Natural killer cell (primary cell): ENCODE data around the gene BLM. TPM values are rescaled to one million over a fixed set of nuclear protein-coding genes. Genes with fewer than 3 reads are reported as not detected.

Experiments used
- ATAC-seq, 3 donors: fragments of 150-1000 bp in 2 of 3; fragments of 200-7000 bp in 1 of 3; cut with Tn5 transposase; 1 replicate in 1 of 3; 2 replicates in 2 of 3; pipeline ENCODE4 v1.10.0; 2021; ENCODE audit warnings: mild to moderate bottlenecking in 2 of 3, moderate library complexity in 2 of 3
- DNase-seq, 2 donors: peaks; one replicate each; pipeline versions ENCODE4 v3.0.0 to v3.0.0-alpha.2; 2013 to 2021; ENCODE audit warnings: mixed read lengths in 1 of 2
- H3K27ac ChIP-seq: one replicate; pipeline ENCODE4 v1.5.1; 2013; ENCODE audit warnings: mild to moderate bottlenecking, low read length
- H3K27me3 ChIP-seq: one replicate; pipeline ENCODE4 v1.6.1; 2013; ENCODE audit warnings: low read length; ENCODE audit not compliant: control insufficient read depth, insufficient read depth
- H3K36me3 ChIP-seq: one replicate; pipeline ENCODE4 v1.6.1; 2013; ENCODE audit warnings: low read length; ENCODE audit not compliant: control insufficient read depth, insufficient read depth
- H3K4me1 ChIP-seq: one replicate; pipeline ENCODE4 v1.6.1; 2013; ENCODE audit warnings: low read length; ENCODE audit not compliant: control insufficient read depth, insufficient read depth
- H3K4me3 ChIP-seq: one replicate; pipeline ENCODE4 v1.5.1; 2013; ENCODE audit warnings: low read length
- H3K9me3 ChIP-seq: one replicate; pipeline ENCODE4 v1.6.1; 2013; ENCODE audit warnings: low read length; ENCODE audit not compliant: control insufficient read depth, insufficient read depth
- H3K27ac Mint-ChIP-seq, 2 donors: one replicate each; pipeline ENCODE4 v1.8.0; 2022; ENCODE audit warnings: mild to moderate bottlenecking in 2 of 2, mixed read lengths in 2 of 2, moderate library complexity in 1 of 2
- H3K27me3 Mint-ChIP-seq, 2 donors: one replicate each; pipeline ENCODE4 v1.8.0; 2022; ENCODE audit warnings: low read depth in 2 of 2, mixed read lengths in 2 of 2
- H3K36me3 Mint-ChIP-seq: one replicate; pipeline ENCODE4 v1.8.0; 2022; ENCODE audit warnings: mixed read lengths
- H3K4me1 Mint-ChIP-seq, 2 donors: one replicate each; pipeline ENCODE4 v1.8.0; 2022; ENCODE audit warnings: mixed read lengths in 2 of 2
- H3K4me3 Mint-ChIP-seq: one replicate; pipeline ENCODE4 v1.8.0; 2022; ENCODE audit warnings: mild to moderate bottlenecking, moderate library complexity, mixed read lengths
- H3K9me3 Mint-ChIP-seq, 2 donors: one replicate each; pipeline ENCODE4 v1.8.0; 2022; ENCODE audit warnings: mixed read lengths in 2 of 2
- CTCF ChIP-seq: fragments of 200-600 bp; IDR thresholded peaks from one replicate; pipeline ENCODE4 v1.8.0; 2022; ENCODE audit warnings: antibody characterized with exemption
- WGBS: methylation state at CpG from one replicate; pipeline ENCODE4 v1.1.7; 2013; ENCODE audit warnings: missing lambda C conversion rate; ENCODE audit not compliant: insufficient coverage; 5-methylcytosine and 5-hydroxymethylcytosine counted together
- intact Hi-C: fragments of 100-400 bp; cut with micrococcal nuclease; formaldehyde crosslinking; loops from one replicate; pipeline ENCODE4 v1.14.2; 2022
- total RNA-seq, 4 donors: library from RNA; stranded (reverse); fragments of 120-200 nt in 1 of 4; gene quantifications; one replicate each; pipeline versions ENCODE4 v1.2.3 to v1.2.4, GENCODE V29; 2013 to 2022

BLM gene
- total RNA-seq, 3 donors from 2014 or later (not counting 1 experiment from before 2014, with no cell fraction given) = 9.9 to 15.9 (median 14.1) TPM

GRCh38 chr15:90674476-90674875, 42.7 kb upstream of the BLM start:
- peaks cover 5% of the 10 kb centered on the region in 2 donors for H3K4me1 Mint-ChIP-seq
- no peak for DNase-seq
- 93% methylated on average over 3 of the region's 3 CpGs for WGBS

GRCh38 chr15:90675464-90675863, 41.7 kb upstream of the BLM start:
- H3K4me1 Mint-ChIP-seq = peaks cover 5% of the 10 kb centered on the region in 2 donors
- WGBS = 90% methylated on average over 5 of the region's 5 CpGs
- ATAC-seq (no peak), DNase-seq (no peak)
- no peaks in the 10 kb centered on the region for H3K9me3 Mint-ChIP-seq
- H3K9me3 ChIP-seq = no peaks in the 10 kb centered on the region
- no peak overlapping the region for H3K4me3 Mint-ChIP-seq
- no peaks in the 10 kb centered on the region for H3K36me3 Mint-ChIP-seq
- H3K27me3 Mint-ChIP-seq = peaks cover 9 to 23% of the 10 kb centered on the region in 2 donors
- TF ChIP-seq CTCF = no peak
- H3K27ac Mint-ChIP-seq = no peak overlapping the region
- H3K4me3 ChIP-seq = no peak overlapping the region
- no peaks in the 10 kb centered on the region for H3K27me3 ChIP-seq
- no peak overlapping the region for H3K27ac ChIP-seq
- H3K4me1 ChIP-seq = no peaks in the 10 kb centered on the region
- H3K36me3 ChIP-seq = no peaks in the 10 kb centered on the region
- intact Hi-C loops = no loop called here

More at GRCh38 chr15:90674476-90674875, 42.7 kb upstream of the BLM start:
- Mint-ChIP-seq H3K4me3 (no peak overlapping the region), H3K27ac (no peak overlapping the region), H3K36me3 (no peaks in the 10 kb centered on the region), H3K9me3 (no peaks in the 10 kb centered on the region), H3K27me3 (peaks cover 9 to 23% of the 10 kb centered on the region in 2 donors)
- TF ChIP-seq CTCF = no peak
- H3K36me3 ChIP-seq = no peaks in the 10 kb centered on the region
- H3K9me3 ChIP-seq = no peaks in the 10 kb centered on the region
- no peak overlapping the region for H3K4me3 ChIP-seq
- no peak overlapping the region for H3K27ac ChIP-seq
- no peaks in the 10 kb centered on the region for H3K27me3 ChIP-seq
- no peak for ATAC-seq
- no peaks in the 10 kb centered on the region for H3K4me1 ChIP-seq
- intact Hi-C loops = no loop called here

GRCh38 chr15:90677807-90678790, 39.0 kb upstream of the BLM start:
- Histone ChIP-seq H3K4me3 (no peak overlapping the region), H3K27ac (no peak overlapping the region), H3K4me1 (no peaks in the 10 kb centered on the region), H3K27me3 (no peaks in the 10 kb centered on the region), H3K9me3 (no peaks in the 10 kb centered on the region), H3K36me3 (no peaks in the 10 kb centered on the region)
- Mint-ChIP-seq H3K4me3 (peak overlapping the region; percentile 49), H3K27ac (no peak overlapping the region), H3K9me3 (no peaks in the 10 kb centered on the region), H3K27me3 (peaks cover 0 to 8% of the 10 kb centered on the region in 2 donors), H3K36me3 (no peaks in the 10 kb centered on the region), H3K4me1 (peaks cover 5% of the 10 kb centered on the region in 2 donors)
- peak in 1 of 2 donors; percentile 63 for DNase-seq
- intact Hi-C loops = no loop called here
- 81% methylated on average over 5 of the region's 12 CpGs for WGBS
- TF ChIP-seq CTCF = no peak
- ATAC-seq = no peak
